Esophagus squamous epithelium (tissue), 5 donors: ENCODE data around the gene PPFIA4. TPM values are rescaled to one million over a fixed set of nuclear protein-coding genes. Genes with fewer than 3 reads are reported as not detected.

Source experiments
- DNase-seq: peaks from one replicate; lab custom pipeline; 2025; lab: John Stamatoyannopoulos, UW
- H3K27ac ChIP-seq, 4 donors: fragments of 200-600 bp; sonication (generic); one replicate each; pipeline ENCODE4 v1.5.1; 2016 to 2019; ENCODE audit warnings: mild to moderate bottlenecking in 1 of 4
- H3K27me3 ChIP-seq, 4 donors: fragments of 200-600 bp; sonication (generic); 1 replicate in 3 of 4; 2 replicates in 1 of 4; pipeline versions ENCODE4 v1.5.1 to v1.6.0; 2017 to 2021; ENCODE audit warnings: antibody characterized with exemption in 1 of 4
- H3K36me3 ChIP-seq, 3 donors: fragments of 200-600 bp; sonication (generic); one replicate each; pipeline ENCODE4 v1.5.1; 2016 to 2019
- H3K4me1 ChIP-seq, 3 donors: fragments of 200-600 bp; sonication (generic); one replicate each; pipeline ENCODE4 v1.5.1; 2017 to 2019
- H3K4me3 ChIP-seq, 4 donors: fragments of 200-600 bp; sonication (generic); 1 replicate in 3 of 4; 2 replicates in 1 of 4; pipeline ENCODE4 v1.5.1; 2016 to 2019; ENCODE audit warnings: mild to moderate bottlenecking in 2 of 4, moderate library complexity in 1 of 4
- H3K9me3 ChIP-seq, 3 donors: fragments of 200-600 bp; sonication (generic); one replicate each; pipeline ENCODE4 v1.5.1; 2016 to 2019
- POLR2A ChIP-seq, 4 donors: fragments of 450-650 bp; IDR thresholded peaks; one replicate each; pipeline ENCODE4 v1.6.1; 2017; ENCODE audit warnings: antibody characterized with exemption in 4 of 4, mild to moderate bottlenecking in 4 of 4, moderate library complexity in 3 of 4
- WGBS, 2 donors: methylation state at CpG; one replicate each; pipeline ENCODE4 v1.1.5; 2018; 5-methylcytosine and 5-hydroxymethylcytosine counted together
- intact Hi-C: fragments of 100-400 bp; cut with DNase I; formaldehyde crosslinking; loops from one replicate; pipeline ENCODE4 v1.15.0; 2022
- total RNA-seq, 4 donors: library from RNA; depleted of rRNA; stranded (reverse); fragments of >200 nt; gene quantifications; one replicate each; pipeline ENCODE4 v1.1.0, GENCODE V29; 2016
- TF ChIP-seq, protein P1 (sequence below), 6 experiments: fragments of 450-650 bp in 4 of 6; fragments of 200-600 bp in 2 of 6; sonication (generic) in 2 of 6; IDR thresholded peaks; one replicate each; pipeline ENCODE4 v1.5.1; 2016 to 2019; ENCODE audit warnings: antibody characterized with exemption in 6 of 6, mild to moderate bottlenecking in 4 of 6, moderate library complexity in 4 of 6
- donor health status: DM: yes; HTN: yes; CAD: no.

Gene PPFIA4
- total RNA-seq, 4 donors from 2014 or later, result 0.35 to 1.7 (median 0.93) TPM

DNA sequence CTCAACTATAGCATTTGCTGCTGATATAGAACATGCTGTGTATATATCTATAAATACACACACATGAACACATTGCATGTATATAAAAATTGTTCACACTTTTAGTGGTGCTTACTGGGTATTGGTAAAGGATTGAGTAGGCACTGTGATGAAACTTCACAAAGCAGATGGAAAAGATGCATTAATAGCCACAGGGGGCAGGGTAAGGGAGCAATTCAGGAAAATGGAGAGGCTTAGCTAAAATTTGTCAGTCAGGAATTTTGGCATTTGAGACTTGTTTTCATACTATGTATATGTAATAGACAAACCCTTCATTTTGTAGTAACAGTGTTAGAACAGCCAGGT, 633 bp upstream of the PPFIA4 start:
- H3K27ac ChIP-seq, result peak overlapping the region; percentile 31 to 70 (median 40)
- intact Hi-C loops, result no loop called here

DNA sequence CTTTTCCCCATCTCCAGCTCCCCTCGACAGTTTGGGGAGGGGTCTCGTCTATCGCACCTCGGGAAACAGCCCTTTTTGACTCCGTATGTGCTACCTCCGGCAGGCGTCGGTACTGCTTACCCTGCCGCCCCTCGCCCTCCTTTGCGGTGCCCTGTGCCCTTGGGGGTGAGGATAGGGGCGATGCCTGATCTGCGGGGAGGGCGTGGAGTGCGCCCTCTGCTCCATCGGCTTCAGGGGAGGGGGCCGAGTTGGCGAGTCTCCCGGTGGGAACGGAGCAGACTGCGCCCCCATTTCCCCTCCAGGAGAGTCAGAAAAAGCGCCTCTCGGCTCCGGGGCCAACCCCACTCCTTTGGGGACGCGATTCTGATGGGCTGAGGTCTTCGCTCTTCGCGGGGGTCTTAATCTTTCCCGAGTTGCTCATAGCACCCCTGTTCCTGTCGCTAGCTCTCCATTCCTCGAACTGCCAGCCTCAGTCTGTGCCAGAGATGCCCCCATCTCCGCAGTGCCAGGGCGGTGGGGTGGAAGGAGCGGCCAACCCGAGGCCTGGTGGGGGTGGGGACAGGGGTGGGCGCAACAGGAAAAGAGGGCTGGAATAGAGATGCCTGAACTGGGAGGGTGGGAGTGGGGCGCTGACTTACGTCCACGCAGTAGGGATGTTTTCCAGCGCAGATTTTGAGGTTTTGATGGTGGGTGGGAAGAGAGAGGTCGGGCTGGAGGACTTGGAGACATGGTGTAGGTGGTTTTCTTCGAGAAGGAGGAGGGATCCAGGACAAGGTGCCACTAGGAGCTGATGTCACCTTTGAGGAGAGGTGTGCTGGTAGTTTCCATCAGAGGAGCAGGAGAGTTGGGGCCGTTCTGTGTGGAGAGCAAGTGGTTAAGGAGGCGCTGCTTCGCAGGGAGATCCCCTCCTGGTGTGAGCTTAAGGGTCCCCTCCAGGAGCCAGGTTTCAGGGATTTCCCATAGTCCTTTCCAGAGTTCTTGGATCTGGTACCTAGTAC, 674 bp downstream of the PPFIA4 start:
- WGBS, 2 donors, result 46 to 53% methylated on average over 10 to 13 of the region's 46 CpGs
- peaks cover 6 to 33% (median 8%) of the 10 kb centered on the region in 3 donors for H3K4me1 ChIP-seq
- intact Hi-C loops, result no loop called here
- peaks cover 0 to 14% (median 0%) of the 10 kb centered on the region in 4 donors for H3K27me3 ChIP-seq
- TF ChIP-seq, protein P1, sequence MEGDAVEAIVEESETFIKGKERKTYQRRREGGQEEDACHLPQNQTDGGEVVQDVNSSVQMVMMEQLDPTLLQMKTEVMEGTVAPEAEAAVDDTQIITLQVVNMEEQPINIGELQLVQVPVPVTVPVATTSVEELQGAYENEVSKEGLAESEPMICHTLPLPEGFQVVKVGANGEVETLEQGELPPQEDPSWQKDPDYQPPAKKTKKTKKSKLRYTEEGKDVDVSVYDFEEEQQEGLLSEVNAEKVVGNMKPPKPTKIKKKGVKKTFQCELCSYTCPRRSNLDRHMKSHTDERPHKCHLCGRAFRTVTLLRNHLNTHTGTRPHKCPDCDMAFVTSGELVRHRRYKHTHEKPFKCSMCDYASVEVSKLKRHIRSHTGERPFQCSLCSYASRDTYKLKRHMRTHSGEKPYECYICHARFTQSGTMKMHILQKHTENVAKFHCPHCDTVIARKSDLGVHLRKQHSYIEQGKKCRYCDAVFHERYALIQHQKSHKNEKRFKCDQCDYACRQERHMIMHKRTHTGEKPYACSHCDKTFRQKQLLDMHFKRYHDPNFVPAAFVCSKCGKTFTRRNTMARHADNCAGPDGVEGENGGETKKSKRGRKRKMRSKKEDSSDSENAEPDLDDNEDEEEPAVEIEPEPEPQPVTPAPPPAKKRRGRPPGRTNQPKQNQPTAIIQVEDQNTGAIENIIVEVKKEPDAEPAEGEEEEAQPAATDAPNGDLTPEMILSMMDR (IDR thresholded peaks at IDR 0.05), result peak in 1 of 6 experiments; percentile 19
- no peak for TF ChIP-seq POLR2A (IDR thresholded peaks at IDR 0.05)
- no peak for DNase-seq
- H3K4me3 ChIP-seq, result peak overlapping the region; percentile 41 to 77 (median 62)
- H3K27ac ChIP-seq, result peak overlapping the region in 3 of 4 donors; percentile 9 to 45 (median 36)
- H3K36me3 ChIP-seq, result peaks cover 4 to 29% (median 11%) of the 10 kb centered on the region in 3 donors
- H3K9me3 ChIP-seq, result no peaks in the 10 kb centered on the region

More for the DNA sequence above, 633 bp upstream of the PPFIA4 start:
- Histone ChIP-seq H3K27me3 (peaks cover 0 to 14% (median 0%) of the 10 kb centered on the region in 4 donors), H3K36me3 (peaks cover 5 to 42% (median 24%) of the 10 kb centered on the region in 3 donors), H3K9me3 (no peaks in the 10 kb centered on the region), H3K4me1 (peaks cover 6 to 33% (median 8%) of the 10 kb centered on the region in 3 donors), H3K4me3 (peak overlapping the region in 1 of 4 donors; percentile 77)
- DNase-seq, result no peak
- no peak for TF ChIP-seq POLR2A (IDR thresholded peaks at IDR 0.05)
- TF ChIP-seq, protein P1 (IDR thresholded peaks at IDR 0.05), result no peak

DNA sequence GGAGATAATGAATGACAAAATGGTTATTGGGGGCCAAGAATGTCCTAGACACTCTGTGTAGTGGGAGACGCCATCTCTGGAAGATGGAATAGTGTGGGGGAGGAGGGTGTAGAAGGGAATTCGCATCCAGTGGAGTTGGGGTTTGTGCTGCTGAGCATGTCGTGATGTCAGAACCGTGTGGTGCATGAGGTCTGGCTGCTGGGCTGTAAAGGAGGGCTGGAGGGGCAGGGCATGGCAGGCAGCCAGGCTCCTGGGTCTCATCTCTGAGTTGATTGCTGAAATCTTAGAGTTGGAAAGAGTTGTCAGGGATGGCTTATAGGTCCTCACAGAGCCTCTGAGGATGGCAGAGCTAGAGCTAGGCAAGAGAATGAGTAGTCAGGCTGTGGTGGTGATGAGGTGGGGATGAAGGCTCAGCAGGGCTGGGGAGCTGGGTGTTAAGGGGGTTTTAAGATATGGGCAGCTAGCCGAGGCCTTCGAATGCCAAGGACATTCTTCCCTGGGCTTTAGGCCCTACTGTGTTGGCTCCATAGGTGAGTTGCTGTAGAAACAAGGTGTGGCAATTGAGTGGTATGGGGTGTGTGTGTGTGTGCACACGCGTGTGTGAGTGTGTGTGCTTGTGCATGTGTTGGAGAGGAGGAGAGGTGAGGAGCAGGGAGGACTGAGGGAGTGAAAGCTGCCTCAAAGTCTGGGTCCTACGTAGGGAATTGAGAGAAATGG, 1.9 kb downstream of the PPFIA4 start:
- intact Hi-C loops, result no loop called here
- Histone ChIP-seq H3K4me3 (no peak overlapping the region), H3K9me3 (no peaks in the 10 kb centered on the region), H3K36me3 (peaks cover 0 to 20% (median 8%) of the 10 kb centered on the region in 3 donors), H3K27ac (no peak overlapping the region), H3K4me1 (peaks cover 6 to 33% (median 8%) of the 10 kb centered on the region in 3 donors), H3K27me3 (peaks cover 0 to 14% (median 0%) of the 10 kb centered on the region in 4 donors)
- TF ChIP-seq, protein P1 (IDR thresholded peaks at IDR 0.05), result no peak
- TF ChIP-seq POLR2A (IDR thresholded peaks at IDR 0.05), result no peak
- WGBS, 2 donors, result 81 to 89% methylated on average over 9 of the region's 9 CpGs
- DNase-seq, result no peak

DNA sequence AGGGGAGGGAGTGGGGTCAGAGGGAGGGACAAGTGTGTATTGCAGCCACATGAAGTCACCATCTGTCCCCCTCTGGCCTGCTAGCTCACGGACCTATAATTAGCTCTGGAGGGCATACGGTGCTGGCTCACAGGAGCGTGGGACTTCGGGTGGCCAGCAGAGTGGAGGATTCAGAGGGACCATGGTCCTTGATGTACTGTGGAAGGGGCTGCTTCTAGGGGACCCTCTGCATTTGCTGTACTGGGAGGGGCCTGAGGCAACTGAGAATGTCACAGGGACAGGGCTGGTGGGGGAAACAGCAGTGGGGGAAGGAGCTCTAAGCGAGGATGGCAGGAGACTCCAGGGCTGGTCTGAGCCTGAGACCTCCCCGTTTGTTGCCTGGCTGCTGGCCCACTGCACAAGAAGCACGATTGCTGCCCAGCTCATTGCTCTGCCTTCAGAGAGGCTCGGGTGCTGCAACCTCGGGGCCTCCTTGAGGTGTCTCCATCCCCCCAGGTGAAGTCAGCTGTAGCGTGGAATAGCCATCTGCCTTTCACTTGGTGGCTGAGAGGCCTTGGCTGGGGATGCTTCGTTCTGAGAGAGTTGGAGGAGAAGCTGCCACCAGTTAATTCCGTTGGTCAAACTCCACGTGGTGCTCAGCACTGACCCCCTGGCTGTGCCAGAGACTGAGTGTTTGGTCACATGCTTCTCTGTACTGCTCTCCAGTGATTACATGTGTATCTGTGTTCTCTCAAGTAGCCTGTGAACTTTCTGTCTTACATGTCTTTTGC, 2.7 kb downstream of the PPFIA4 start:
- no peak for DNase-seq
- peaks cover 6 to 33% (median 8%) of the 10 kb centered on the region in 3 donors for H3K4me1 ChIP-seq
- H3K9me3 ChIP-seq, result no peaks in the 10 kb centered on the region
- intact Hi-C loops, result no loop called here
- H3K27me3 ChIP-seq, result peaks cover 0 to 14% (median 0%) of the 10 kb centered on the region in 4 donors
- no peak overlapping the region for H3K4me3 ChIP-seq
- H3K27ac ChIP-seq, result no peak overlapping the region
- WGBS, 2 donors, result 70 to 95% methylated on average over 4 to 8 of the region's 13 CpGs
- peaks cover 0 to 13% (median 2%) of the 10 kb centered on the region in 3 donors for H3K36me3 ChIP-seq
- TF ChIP-seq, protein P1 (IDR thresholded peaks at IDR 0.05), result no peak
- TF ChIP-seq POLR2A (IDR thresholded peaks at IDR 0.05), result no peak
